Large intestine (tissue), 12 donors: ENCODE data around the gene TUBB2B. TPM values are rescaled to one million over a fixed set of nuclear protein-coding genes. Genes with fewer than 3 reads are reported as not detected.
A peak's percentile ranks its signal among the peaks of the same experiment; 100 is the strongest.

Experiments used
- DNase-seq, 2 donors: peaks; one replicate each; pipeline versions ENCODE4 v3.0.0 to v3.0.0-alpha.2; 2013
- H3K27ac ChIP-seq: one replicate; pipeline ENCODE4 v1.5.1; 2013; ENCODE audit warnings: low read length
- H3K27me3 ChIP-seq: 2 replicates; pipeline ENCODE4 v1.6.1; 2013; ENCODE audit warnings: low read length; ENCODE audit not compliant: control insufficient read depth, insufficient read depth
- H3K36me3 ChIP-seq: 2 replicates; pipeline ENCODE4 v1.6.1; 2013; ENCODE audit warnings: low read length; ENCODE audit not compliant: control insufficient read depth, insufficient read depth
- H3K4me1 ChIP-seq: one replicate; pipeline ENCODE4 v1.6.1; 2013; ENCODE audit warnings: low read length; ENCODE audit not compliant: control insufficient read depth, insufficient read depth
- H3K4me3 ChIP-seq: one replicate; pipeline ENCODE4 v1.5.1; 2013; ENCODE audit warnings: low read length
- H3K9me3 ChIP-seq: one replicate; pipeline ENCODE4 v1.6.1; 2013; ENCODE audit warnings: mild to moderate bottlenecking, low read depth, low read length, moderate library complexity; ENCODE audit not compliant: control insufficient read depth
- WGBS: methylation state at CpG from one replicate; pipeline ENCODE4 v1.1.5; 2013; ENCODE audit warnings: low lambda C conversion rate; ENCODE audit not compliant: insufficient coverage; 5-methylcytosine and 5-hydroxymethylcytosine counted together
- long read RNA-seq, 11 donors: transcript quantifications; one replicate each; lab custom pipeline, GENCODE V29; 2026
- polyA plus RNA-seq: library from polyadenylated mRNA; unstranded; fragments of 120-200 nt; gene quantifications from one replicate; pipeline ENCODE4 v1.2.1, GENCODE V29; 2013

Gene TUBB2B
- 54.3 TPM for polyA plus RNA-seq
- long read RNA-seq, donor 1, transcript TUBB2B-201 (4 exons, 2,020 nt) = major isoform, 27 of 27 reads
- long read RNA-seq, donor 1, partial matches to known transcripts = 0 of 27 reads
- long read RNA-seq, donor 1, other reads (novel, unspliced or antisense) = 0 of 27 reads
- long read RNA-seq, donor 2, transcript TUBB2B-201 (4 exons, 2,020 nt) = major isoform, 10 of 10 reads
- long read RNA-seq, donor 2, partial matches to known transcripts = 0 of 10 reads
- long read RNA-seq, donor 2, other reads (novel, unspliced or antisense) = 0 of 10 reads
- long read RNA-seq, donor 3, transcript TUBB2B-201 (4 exons, 2,020 nt) = major isoform, 13 of 13 reads
- long read RNA-seq, donor 3, partial matches to known transcripts = 0 of 13 reads
- long read RNA-seq, donor 3, other reads (novel, unspliced or antisense) = 0 of 13 reads
- long read RNA-seq, donor 4 = 0 reads
- long read RNA-seq, donor 5, transcript TUBB2B-201 (4 exons, 2,020 nt) = major isoform, 50 of 50 reads
- long read RNA-seq, donor 5, partial matches to known transcripts = 0 of 50 reads
- long read RNA-seq, donor 5, other reads (novel, unspliced or antisense) = 0 of 50 reads
- long read RNA-seq, donor 6, transcript TUBB2B-201 (4 exons, 2,020 nt) = major isoform, 29 of 29 reads
- long read RNA-seq, donor 6, partial matches to known transcripts = 0 of 29 reads
- long read RNA-seq, donor 6, other reads (novel, unspliced or antisense) = 0 of 29 reads
- long read RNA-seq, donor 7, transcript TUBB2B-201 (4 exons, 2,020 nt) = major isoform, 28 of 28 reads
- long read RNA-seq, donor 7, partial matches to known transcripts = 0 of 28 reads
- long read RNA-seq, donor 7, other reads (novel, unspliced or antisense) = 0 of 28 reads
- long read RNA-seq, donor 8, transcript TUBB2B-201 (4 exons, 2,020 nt) = major isoform, 23 of 23 reads
- long read RNA-seq, donor 8, partial matches to known transcripts = 0 of 23 reads
- long read RNA-seq, donor 8, other reads (novel, unspliced or antisense) = 0 of 23 reads
- long read RNA-seq, donor 9, transcript TUBB2B-201 (4 exons, 2,020 nt) = major isoform, 43 of 43 reads
- long read RNA-seq, donor 9, partial matches to known transcripts = 0 of 43 reads
- long read RNA-seq, donor 9, other reads (novel, unspliced or antisense) = 0 of 43 reads
- long read RNA-seq, donor 10, transcript TUBB2B-201 (4 exons, 2,020 nt) = major isoform, 15 of 15 reads
- long read RNA-seq, donor 10, partial matches to known transcripts = 0 of 15 reads
- long read RNA-seq, donor 10, other reads (novel, unspliced or antisense) = 0 of 15 reads
- long read RNA-seq, donor 11, transcript TUBB2B-201 (4 exons, 2,020 nt) = major isoform, 23 of 23 reads
- long read RNA-seq, donor 11, partial matches to known transcripts = 0 of 23 reads
- long read RNA-seq, donor 11, other reads (novel, unspliced or antisense) = 0 of 23 reads

- peaks cover 67% of the 10 kb centered on the region for H3K27me3 ChIP-seq
- H3K4me1 ChIP-seq = peaks cover 41% of the 10 kb centered on the region
- DNase-seq = peak; percentile 48 to 57
- H3K9me3 ChIP-seq = peaks cover 26% of the 10 kb centered on the region
- WGBS = no CpG with 5 or more reads among the region's 66 CpGs
- H3K27ac ChIP-seq = peak within 1 kb of the TSS; percentile 55
- H3K4me3 ChIP-seq = peak within 1 kb of the TSS; percentile 33
- H3K36me3 ChIP-seq = no peaks in the 10 kb centered on the region
These were observed at the start of gene TUBB2B for GRCh38 chr6:3227363-3228045. TSS of gene TUBB2B (minus strand) at chr6:3227653. CDS start at chr6:3227543, 110 bp downstream.

GRCh38 chr6:3277251-3277650, 49.8 kb upstream of the TUBB2B start:
- Histone ChIP-seq H3K9me3 (no peaks in the 10 kb centered on the region), H3K4me3 (no peak overlapping the region), H3K27me3 (no peaks in the 10 kb centered on the region), H3K36me3 (peaks cover 47% of the 10 kb centered on the region), H3K27ac (no peak overlapping the region), H3K4me1 (no peaks in the 10 kb centered on the region)
- DNase-seq = no peak
- no CpG with 5 or more reads among the region's 12 CpGs for WGBS

- WGBS = 90% methylated on average over 2 of the region's 20 CpGs
- DNase-seq = no peak
- no peak overlapping the region for H3K27ac ChIP-seq
- no peaks in the 10 kb centered on the region for H3K4me1 ChIP-seq
- peaks cover 47% of the 10 kb centered on the region for H3K36me3 ChIP-seq
- no peak overlapping the region for H3K4me3 ChIP-seq
- H3K27me3 ChIP-seq = no peaks in the 10 kb centered on the region
- no peaks in the 10 kb centered on the region for H3K9me3 ChIP-seq
These were observed 49.0 kb upstream of the TUBB2B start for GRCh38 chr6:3276174-3277167.

GRCh38 chr6:3273707-3274521, 46.5 kb upstream of the TUBB2B start:
- no peaks in the 10 kb centered on the region for H3K9me3 ChIP-seq
- H3K27ac ChIP-seq = no peak overlapping the region
- H3K4me3 ChIP-seq = no peak overlapping the region
- H3K36me3 ChIP-seq = peaks cover 57% of the 10 kb centered on the region
- WGBS = no CpG with 5 or more reads among the region's 9 CpGs
- no peaks in the 10 kb centered on the region for H3K27me3 ChIP-seq
- peaks cover 9% of the 10 kb centered on the region for H3K4me1 ChIP-seq
- DNase-seq = no peak

GRCh38 chr6:3272911-3273547, 45.6 kb upstream of the TUBB2B start:
- WGBS = no CpG with 5 or more reads among the region's 32 CpGs
- peaks cover 9% of the 10 kb centered on the region for H3K4me1 ChIP-seq
- H3K27me3 ChIP-seq = no peaks in the 10 kb centered on the region
- peaks cover 60% of the 10 kb centered on the region for H3K36me3 ChIP-seq
- no peaks in the 10 kb centered on the region for H3K9me3 ChIP-seq
- no peak overlapping the region for H3K27ac ChIP-seq
- no peak overlapping the region for H3K4me3 ChIP-seq
- DNase-seq = no peak

GRCh38 chr6:3271756-3272155, 44.3 kb upstream of the TUBB2B start:
- no peaks in the 10 kb centered on the region for H3K27me3 ChIP-seq
- no peaks in the 10 kb centered on the region for H3K9me3 ChIP-seq
- peaks cover 9% of the 10 kb centered on the region for H3K4me1 ChIP-seq
- 100% methylated on average over 1 of the region's 13 CpGs for WGBS
- H3K36me3 ChIP-seq = peaks cover 53% of the 10 kb centered on the region
- H3K4me3 ChIP-seq = no peak overlapping the region
- no peak overlapping the region for H3K27ac ChIP-seq
- DNase-seq = no peak

- WGBS = no CpG with 5 or more reads among the region's 15 CpGs
- H3K27ac ChIP-seq = peak overlapping the region; percentile 35
- DNase-seq = peak; percentile 76 to 85
- H3K4me1 ChIP-seq = peaks cover 9% of the 10 kb centered on the region
- H3K4me3 ChIP-seq = no peak overlapping the region
- no peaks in the 10 kb centered on the region for H3K9me3 ChIP-seq
- peaks cover 50% of the 10 kb centered on the region for H3K36me3 ChIP-seq
- no peaks in the 10 kb centered on the region for H3K27me3 ChIP-seq
These were observed 42.8 kb upstream of the TUBB2B start for GRCh38 chr6:3270258-3270657.

GRCh38 chr6:3269281-3269975, 42.0 kb upstream of the TUBB2B start:
- WGBS = 80% methylated on average over 1 of the region's 27 CpGs
- H3K27ac ChIP-seq = no peak overlapping the region
- H3K9me3 ChIP-seq = no peaks in the 10 kb centered on the region
- H3K36me3 ChIP-seq = peaks cover 50% of the 10 kb centered on the region
- H3K4me1 ChIP-seq = peaks cover 9% of the 10 kb centered on the region
- no peak overlapping the region for H3K4me3 ChIP-seq
- no peaks in the 10 kb centered on the region for H3K27me3 ChIP-seq
- no peak for DNase-seq
